Activated T-helper 17 cell treated with anti-CD3 and anti-CD28 coated beads, Interleukin-2, amount 50 U/mL, for 72 hours (primary cell): ENCODE data around the gene ZSCAN20. TPM values are rescaled to one million over a fixed set of nuclear protein-coding genes. Genes with fewer than 3 reads are reported as not detected.

Experiments used
- ATAC-seq: fragments of 150-1000 bp; cut with Tn5 transposase; replicated peaks from 2 replicates; pipeline ENCODE4 v1.10.0; 2021; ENCODE audit warnings: mild to moderate bottlenecking, moderate library complexity
- H3K27ac Mint-ChIP-seq: one replicate; pipeline ENCODE4 v1.8.0; 2022; ENCODE audit warnings: mixed read lengths
- H3K27me3 Mint-ChIP-seq: one replicate; pipeline ENCODE4 v1.8.0; 2022; ENCODE audit warnings: mixed read lengths
- H3K36me3 Mint-ChIP-seq: one replicate; pipeline ENCODE4 v1.8.0; 2022; ENCODE audit warnings: low read depth, mild to moderate bottlenecking, mixed read lengths
- H3K4me1 Mint-ChIP-seq: one replicate; pipeline ENCODE4 v1.8.0; 2022; ENCODE audit warnings: mixed read lengths
- H3K4me3 Mint-ChIP-seq: one replicate; pipeline ENCODE4 v1.8.0; 2022; ENCODE audit warnings: mild to moderate bottlenecking, mixed read lengths
- H3K9me3 Mint-ChIP-seq: one replicate; pipeline ENCODE4 v1.8.0; 2022; ENCODE audit warnings: mixed read lengths
- total RNA-seq, 2 donors: library from RNA; stranded (reverse); gene quantifications; one replicate each; pipeline ENCODE4 v1.2.3, GENCODE V29; 2022

The ZSCAN20 gene
- total RNA-seq, 2 donors from 2014 or later: 4.1 to 5.8 TPM

GRCh38 chr1:33438364-33439160 lies 33.9 kb upstream of the ZSCAN20 start:
- no peak for ATAC-seq
- no peaks in the 10 kb centered on the region for H3K9me3 Mint-ChIP-seq
- H3K27me3 Mint-ChIP-seq: peaks cover 15% of the 10 kb centered on the region
- H3K27ac Mint-ChIP-seq: no peak overlapping the region
- no peaks in the 10 kb centered on the region for H3K4me1 Mint-ChIP-seq
- no peak overlapping the region for H3K4me3 Mint-ChIP-seq
- H3K36me3 Mint-ChIP-seq: no peaks in the 10 kb centered on the region

DNA sequence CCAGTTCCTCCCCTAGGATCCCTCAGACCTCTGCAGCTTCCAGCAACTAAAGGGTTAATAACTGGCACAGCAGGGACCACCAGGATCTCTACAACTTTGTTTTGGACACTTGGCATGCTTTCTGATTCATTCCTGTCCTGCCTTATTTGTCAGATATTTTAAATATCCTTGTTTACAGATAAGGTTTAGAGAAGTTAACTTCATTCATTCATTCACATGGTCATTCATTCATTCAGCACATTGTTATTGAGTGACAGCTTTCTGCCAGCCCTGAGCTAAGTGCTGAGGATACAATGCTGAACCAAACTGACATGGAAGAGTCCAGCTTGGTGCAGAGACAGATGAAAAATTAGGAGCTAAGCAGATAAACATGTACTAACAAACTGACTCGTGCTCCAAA lies 32.8 kb upstream of the ZSCAN20 start:
- no peak for ATAC-seq
- Mint-ChIP-seq H3K27me3 (peaks cover 15% of the 10 kb centered on the region), H3K4me1 (no peaks in the 10 kb centered on the region), H3K27ac (no peak overlapping the region), H3K4me3 (no peak overlapping the region), H3K36me3 (no peaks in the 10 kb centered on the region), H3K9me3 (no peaks in the 10 kb centered on the region)

DNA sequence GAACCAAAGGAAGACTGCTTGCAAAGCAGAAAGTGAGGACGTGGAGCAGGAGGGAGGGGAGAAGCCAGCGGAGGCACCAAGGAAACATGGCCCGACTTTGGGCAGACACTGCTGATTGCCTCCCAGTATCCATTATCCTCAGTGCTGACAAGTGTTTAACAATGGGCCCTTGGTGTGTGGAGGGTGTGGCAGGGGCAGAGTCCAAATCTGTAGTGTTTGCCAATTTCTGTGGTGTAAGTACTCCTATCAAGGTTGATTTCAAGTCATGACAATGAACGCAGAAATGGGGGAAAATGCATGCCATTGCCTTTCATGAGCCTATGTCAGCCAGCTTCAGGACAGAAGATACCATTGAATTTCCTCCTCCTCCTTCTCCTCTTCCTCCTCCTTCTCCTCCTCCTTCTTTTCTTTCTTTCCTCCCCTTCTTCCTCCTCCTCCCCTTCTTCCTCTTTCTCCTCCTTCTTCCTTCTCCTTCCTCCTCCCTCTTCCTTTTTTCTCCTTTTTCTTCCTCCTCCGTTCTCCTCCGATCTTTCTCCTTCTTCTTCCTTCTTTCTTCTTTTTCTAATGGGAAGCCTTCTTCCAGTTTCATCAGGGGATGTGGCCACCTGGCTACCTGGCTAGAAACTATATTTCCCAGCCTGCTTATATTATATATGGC lies 31.2 kb upstream of the ZSCAN20 start:
- Mint-ChIP-seq H3K27me3 (peaks cover 23% of the 10 kb centered on the region), H3K9me3 (no peaks in the 10 kb centered on the region), H3K4me1 (peaks cover 3% of the 10 kb centered on the region), H3K36me3 (no peaks in the 10 kb centered on the region), H3K27ac (no peak overlapping the region), H3K4me3 (no peak overlapping the region)
- ATAC-seq: no peak

DNA sequence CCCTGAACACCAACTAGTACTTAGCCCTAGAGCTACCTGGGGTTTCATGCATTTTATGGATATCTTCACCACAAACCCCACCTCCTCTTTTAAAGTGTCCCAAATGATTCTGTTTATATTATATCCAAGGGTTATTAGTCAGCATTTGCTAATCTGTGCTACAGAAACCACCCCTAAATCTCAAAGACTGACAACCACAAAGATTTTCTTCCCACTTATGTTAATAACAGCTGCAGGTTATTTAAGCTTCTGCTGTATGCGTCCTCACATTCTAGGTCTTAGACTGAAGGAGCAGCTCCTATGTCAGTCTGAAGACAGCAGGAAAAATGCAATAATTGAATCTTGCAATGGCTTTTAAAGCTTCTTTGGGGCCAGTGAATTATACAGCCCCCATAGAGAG lies 30.3 kb upstream of the ZSCAN20 start:
- H3K27ac Mint-ChIP-seq: no peak overlapping the region
- H3K9me3 Mint-ChIP-seq: no peaks in the 10 kb centered on the region
- H3K4me3 Mint-ChIP-seq: no peak overlapping the region
- peaks cover 8% of the 10 kb centered on the region for H3K4me1 Mint-ChIP-seq
- ATAC-seq: no peak
- no peaks in the 10 kb centered on the region for H3K36me3 Mint-ChIP-seq
- H3K27me3 Mint-ChIP-seq: peaks cover 27% of the 10 kb centered on the region

DNA sequence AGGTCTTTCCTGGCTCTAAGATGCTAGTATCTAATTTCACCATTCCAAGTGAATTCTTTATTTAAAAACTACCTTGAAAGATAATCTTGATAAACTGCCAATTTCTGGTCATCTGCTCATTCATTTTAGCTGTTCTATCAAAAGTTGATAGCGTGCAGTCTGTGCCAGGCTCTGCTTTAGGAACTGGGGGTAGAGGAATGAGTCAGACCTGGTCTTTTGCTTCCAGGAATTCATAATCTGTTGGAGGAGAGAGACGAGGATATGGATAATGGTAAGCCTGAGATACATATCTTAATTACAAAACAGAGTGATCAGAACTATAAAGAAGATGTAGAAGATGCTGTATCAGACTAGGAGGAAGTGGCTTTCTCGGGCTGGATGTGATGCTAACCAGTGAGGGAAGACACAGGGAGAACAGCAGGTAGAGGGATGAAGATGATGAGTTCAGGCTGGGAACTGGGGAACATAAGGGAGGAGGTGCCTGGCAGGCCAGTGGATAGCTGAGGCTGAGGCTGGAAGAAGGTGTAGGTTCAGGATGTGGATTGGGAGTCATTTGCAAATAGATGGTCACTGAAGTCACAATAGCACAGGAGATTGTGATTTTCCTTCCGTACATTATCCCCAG lies 29.3 kb upstream of the ZSCAN20 start:
- Mint-ChIP-seq H3K4me3 (no peak overlapping the region), H3K27ac (no peak overlapping the region), H3K9me3 (no peaks in the 10 kb centered on the region), H3K27me3 (peaks cover 36% of the 10 kb centered on the region), H3K36me3 (no peaks in the 10 kb centered on the region), H3K4me1 (peaks cover 8% of the 10 kb centered on the region)
- ATAC-seq: no peak

GRCh38 chr1:33443705-33444180 lies 28.7 kb upstream of the ZSCAN20 start:
- Mint-ChIP-seq H3K27ac (no peak overlapping the region), H3K36me3 (no peaks in the 10 kb centered on the region), H3K4me3 (no peak overlapping the region), H3K4me1 (peaks cover 8% of the 10 kb centered on the region), H3K27me3 (peaks cover 40% of the 10 kb centered on the region), H3K9me3 (no peaks in the 10 kb centered on the region)
- no peak for ATAC-seq

DNA sequence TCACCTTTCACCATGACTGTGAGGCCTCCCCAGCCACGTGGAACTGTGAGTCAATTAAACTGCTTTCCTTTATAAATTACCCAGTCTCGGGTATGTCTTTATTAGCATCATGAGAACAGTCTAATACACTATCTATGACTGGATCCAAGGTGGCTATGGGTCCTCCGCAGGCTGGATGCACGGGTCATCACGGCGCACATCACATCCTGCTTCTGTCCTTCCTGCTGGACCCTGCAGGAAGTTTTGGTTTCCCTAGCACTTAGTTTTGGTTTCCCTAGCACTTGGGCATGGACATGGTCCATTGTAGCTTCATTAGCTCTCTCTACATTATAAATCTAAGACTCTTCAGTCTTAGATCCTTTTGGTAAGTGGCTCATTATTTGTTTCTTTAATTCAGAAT lies 27.3 kb upstream of the ZSCAN20 start:
- ATAC-seq: no peak
- Mint-ChIP-seq H3K36me3 (no peaks in the 10 kb centered on the region), H3K4me1 (peaks cover 8% of the 10 kb centered on the region), H3K4me3 (no peak overlapping the region), H3K27ac (no peak overlapping the region), H3K9me3 (no peaks in the 10 kb centered on the region), H3K27me3 (peaks cover 48% of the 10 kb centered on the region)

DNA sequence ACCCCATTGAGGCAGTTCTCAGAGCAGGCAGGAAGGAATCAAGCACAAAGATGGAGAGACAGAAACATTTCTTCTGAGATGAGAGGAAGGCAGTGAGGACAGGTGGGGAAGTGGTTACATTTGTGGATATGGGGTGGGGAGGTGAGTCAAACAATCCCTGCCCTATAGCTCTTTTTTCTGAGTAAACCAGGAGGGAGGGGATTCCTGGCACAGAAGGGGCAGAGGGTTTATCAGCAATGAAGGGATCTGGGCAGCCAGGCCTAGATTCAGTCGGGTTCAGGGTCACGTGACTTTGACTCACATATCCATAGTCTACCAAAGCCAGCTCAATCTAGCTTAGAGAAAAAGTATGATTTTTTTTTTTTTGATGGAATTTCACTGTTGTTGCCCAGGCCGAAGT lies 25.9 kb upstream of the ZSCAN20 start:
- Mint-ChIP-seq H3K27ac (peak overlapping the region; percentile 28), H3K36me3 (no peaks in the 10 kb centered on the region), H3K27me3 (peaks cover 46% of the 10 kb centered on the region), H3K4me1 (peaks cover 8% of the 10 kb centered on the region), H3K4me3 (no peak overlapping the region), H3K9me3 (no peaks in the 10 kb centered on the region)
- ATAC-seq: peak; percentile 78

DNA sequence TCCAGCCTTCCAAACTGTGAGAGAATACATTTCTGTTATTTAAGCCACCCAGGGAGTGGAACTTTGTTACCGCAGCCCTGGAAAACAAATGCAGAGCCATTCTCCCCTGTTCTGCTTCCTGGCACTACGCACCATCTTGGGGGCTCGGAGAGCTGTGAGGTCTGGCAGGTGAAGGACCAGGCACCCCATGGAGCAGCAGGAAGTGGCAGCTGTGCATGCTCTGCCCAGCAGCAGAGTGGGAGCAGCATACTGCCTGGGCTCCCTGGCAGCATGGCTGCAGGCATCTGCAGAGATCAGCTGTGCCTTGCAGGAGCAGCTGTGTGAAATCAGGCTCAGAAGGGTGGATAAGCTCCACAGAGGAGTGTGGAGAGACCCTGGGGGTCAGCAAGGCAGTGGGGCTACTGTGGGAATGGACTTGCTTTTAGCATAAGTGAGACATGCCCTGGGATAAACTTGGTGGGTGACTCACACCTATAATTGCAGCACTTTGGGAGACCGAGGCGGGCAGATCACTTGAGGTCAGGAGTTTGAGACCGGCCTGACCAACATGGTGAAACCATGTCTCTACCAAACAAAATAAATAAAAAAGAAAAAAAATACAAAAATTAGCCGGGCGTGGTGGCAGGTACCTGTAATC lies 17.7 kb upstream of the ZSCAN20 start:
- ATAC-seq: no peak
- Mint-ChIP-seq H3K4me1 (peaks cover 4% of the 10 kb centered on the region), H3K36me3 (no peaks in the 10 kb centered on the region), H3K27ac (no peak overlapping the region), H3K9me3 (no peaks in the 10 kb centered on the region), H3K4me3 (no peak overlapping the region), H3K27me3 (peaks cover 23% of the 10 kb centered on the region)

DNA sequence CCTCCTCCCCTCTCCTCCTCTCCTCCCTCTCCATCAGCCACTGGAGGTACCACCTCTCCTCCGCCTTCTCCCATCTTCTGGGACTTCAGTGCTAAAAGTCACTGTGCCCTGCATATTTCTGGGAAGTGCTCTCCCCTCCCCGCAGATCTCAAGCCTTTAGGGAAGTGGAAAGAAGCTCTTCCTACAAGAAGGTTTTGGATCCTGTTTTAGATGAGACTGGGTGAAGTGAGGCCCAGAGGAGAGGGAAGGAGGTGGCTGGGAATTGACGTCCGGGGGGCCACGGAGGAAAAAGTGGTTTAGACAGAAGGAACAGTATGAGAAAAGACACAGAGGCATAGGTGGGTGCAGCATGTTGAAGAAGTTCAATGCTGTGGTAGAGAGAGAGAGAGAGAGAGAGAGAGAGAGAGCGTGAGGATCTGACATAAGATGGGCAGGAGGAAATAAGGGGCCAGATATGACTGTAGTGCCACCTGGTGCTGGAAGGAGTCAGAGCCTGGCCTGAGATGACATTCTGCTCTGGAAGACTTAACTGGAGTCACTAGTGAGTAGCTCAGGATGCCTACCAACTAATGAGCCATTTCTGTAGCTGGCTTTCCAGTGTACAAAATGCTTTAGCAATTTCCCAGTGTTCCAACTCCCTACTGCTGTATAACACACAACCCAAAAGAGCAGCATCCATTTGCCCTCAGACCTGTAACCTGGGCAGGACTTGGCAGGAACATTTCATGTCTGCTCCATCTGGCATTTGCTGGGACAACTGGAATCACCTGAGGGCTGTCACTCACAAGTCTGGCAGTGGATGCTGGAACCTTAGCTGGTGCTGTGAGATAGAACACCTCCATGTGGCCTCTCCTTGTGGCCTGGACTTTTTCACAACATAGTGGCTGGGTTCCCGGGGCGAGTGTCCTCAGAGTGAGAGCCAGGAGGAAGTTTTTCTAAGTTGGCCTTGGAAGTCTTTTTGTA lies 16.6 kb upstream of the ZSCAN20 start:
- no peak overlapping the region for H3K27ac Mint-ChIP-seq

DNA sequence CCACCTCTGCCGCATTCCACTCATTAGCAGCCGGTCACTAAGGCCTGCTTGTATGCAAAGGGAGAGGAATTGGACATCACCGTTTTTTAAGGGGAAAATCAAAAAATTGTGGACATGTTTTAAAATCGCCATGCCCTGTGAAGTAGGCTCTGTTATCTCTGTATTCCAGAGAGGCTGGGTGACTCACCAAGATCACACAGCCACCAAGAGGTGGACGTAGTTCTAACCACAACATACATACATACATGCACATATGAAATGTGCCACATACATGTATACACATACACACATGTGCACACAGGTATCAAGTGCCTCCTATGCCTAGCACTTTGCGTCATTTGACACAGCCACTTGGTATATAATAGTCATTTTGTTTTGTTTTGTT lies 16.0 kb upstream of the ZSCAN20 start:
- Mint-ChIP-seq H3K4me3 (no peak overlapping the region), H3K27me3 (peaks cover 19% of the 10 kb centered on the region), H3K27ac (no peak overlapping the region), H3K4me1 (peaks cover 4% of the 10 kb centered on the region), H3K36me3 (no peaks in the 10 kb centered on the region), H3K9me3 (no peaks in the 10 kb centered on the region)
- no peak for ATAC-seq

More for the DNA sequence above, 16.6 kb upstream of the ZSCAN20 start:
- Mint-ChIP-seq H3K4me3 (no peak overlapping the region), H3K36me3 (no peaks in the 10 kb centered on the region), H3K9me3 (no peaks in the 10 kb centered on the region), H3K4me1 (peaks cover 4% of the 10 kb centered on the region), H3K27me3 (peaks cover 19% of the 10 kb centered on the region)
- ATAC-seq: peak; percentile 76

- H3K27me3 Mint-ChIP-seq: peaks cover 11% of the 10 kb centered on the region
- H3K9me3 Mint-ChIP-seq: no peaks in the 10 kb centered on the region
- H3K36me3 Mint-ChIP-seq: no peaks in the 10 kb centered on the region
- H3K4me1 Mint-ChIP-seq: peaks cover 4% of the 10 kb centered on the region
- no peak for ATAC-seq
- no peak overlapping the region for H3K27ac Mint-ChIP-seq
- H3K4me3 Mint-ChIP-seq: no peak overlapping the region
Measured at GRCh38 chr1:33459691-33460090, 12.8 kb upstream of the ZSCAN20 start.

- no peak for ATAC-seq
- Mint-ChIP-seq H3K27ac (no peak overlapping the region), H3K9me3 (no peaks in the 10 kb centered on the region), H3K27me3 (peaks cover 11% of the 10 kb centered on the region), H3K4me1 (peaks cover 4% of the 10 kb centered on the region), H3K36me3 (no peaks in the 10 kb centered on the region), H3K4me3 (no peak overlapping the region)
Measured at GRCh38 chr1:33460144-33460543, 12.3 kb upstream of the ZSCAN20 start.
